GM18868 (cell line): ENCODE measurements around the gene SLC25A4.
"Not testable (repeated sequence)": the region's sequence is repeated elsewhere in the genome, so short reads cannot be mapped to it uniquely, and the experiment has no call there.

Experiments used
- ATAC-seq: cut with Tn5 transposase; IDR thresholded peaks from one replicate; pipeline ENCODE4 v1.9.1; 2021; ENCODE audit warnings: mild to moderate bottlenecking, moderate library complexity; ENCODE audit not compliant: unreplicated experiment

The SLC25A4 gene

DNA sequence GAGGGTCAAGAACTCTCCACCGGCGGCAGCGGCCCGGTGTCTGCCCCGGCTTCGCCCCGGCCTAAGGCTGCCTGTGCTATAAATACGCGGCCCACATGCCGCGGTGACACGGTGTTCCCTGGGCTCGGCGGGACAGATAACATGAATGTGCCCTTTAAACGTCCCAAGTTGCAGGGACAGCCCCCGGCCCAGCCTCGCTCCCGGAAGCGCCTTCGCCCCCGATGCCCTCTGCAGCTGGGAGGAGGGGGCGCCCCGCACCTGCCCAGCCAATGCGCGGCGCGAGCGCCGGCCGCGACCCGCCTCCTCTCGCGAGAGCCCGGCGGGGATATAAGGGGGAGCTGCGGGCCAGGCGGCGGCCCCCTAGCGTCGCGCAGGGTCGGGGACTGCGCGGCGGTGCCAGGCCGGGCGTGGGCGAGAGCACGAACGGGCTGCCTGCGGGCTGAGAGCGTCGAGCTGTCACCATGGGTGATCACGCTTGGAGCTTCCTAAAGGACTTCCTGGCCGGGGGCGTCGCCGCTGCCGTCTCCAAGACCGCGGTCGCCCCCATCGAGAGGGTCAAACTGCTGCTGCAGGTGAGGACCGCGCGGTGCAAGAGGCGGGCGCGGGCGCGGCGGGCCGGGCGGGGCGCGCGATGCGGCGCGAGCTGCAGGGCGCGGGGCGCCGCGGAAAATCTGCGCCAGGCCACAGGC lies at the start of gene SLC25A4:
Gene SLC25A4 (plus strand): TSS at position 355 of the 689 bp plus-strand sequence. CDS start 107 bp downstream, at position 462.
- peak; percentile 97 for ATAC-seq

DNA sequence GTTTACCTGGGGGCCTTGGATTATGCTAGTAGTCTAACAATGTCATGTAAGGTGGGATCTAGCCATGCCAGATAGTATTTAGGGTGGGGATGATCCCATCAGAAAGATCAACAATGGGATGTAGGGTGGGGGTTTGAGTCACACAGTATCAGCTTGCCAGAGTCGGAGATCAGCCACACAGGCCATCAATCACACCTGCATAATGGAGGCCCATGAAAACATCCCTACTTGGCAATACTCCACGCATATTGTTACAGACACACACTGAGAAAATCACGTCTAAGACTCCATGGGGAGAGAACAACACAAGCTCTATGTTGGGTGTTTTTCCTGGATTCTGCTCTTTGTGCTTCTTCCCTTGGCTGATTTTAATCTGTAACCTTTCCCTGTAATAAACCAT lies 49.5 kb upstream of the SLC25A4 start:
- no peak for ATAC-seq

DNA sequence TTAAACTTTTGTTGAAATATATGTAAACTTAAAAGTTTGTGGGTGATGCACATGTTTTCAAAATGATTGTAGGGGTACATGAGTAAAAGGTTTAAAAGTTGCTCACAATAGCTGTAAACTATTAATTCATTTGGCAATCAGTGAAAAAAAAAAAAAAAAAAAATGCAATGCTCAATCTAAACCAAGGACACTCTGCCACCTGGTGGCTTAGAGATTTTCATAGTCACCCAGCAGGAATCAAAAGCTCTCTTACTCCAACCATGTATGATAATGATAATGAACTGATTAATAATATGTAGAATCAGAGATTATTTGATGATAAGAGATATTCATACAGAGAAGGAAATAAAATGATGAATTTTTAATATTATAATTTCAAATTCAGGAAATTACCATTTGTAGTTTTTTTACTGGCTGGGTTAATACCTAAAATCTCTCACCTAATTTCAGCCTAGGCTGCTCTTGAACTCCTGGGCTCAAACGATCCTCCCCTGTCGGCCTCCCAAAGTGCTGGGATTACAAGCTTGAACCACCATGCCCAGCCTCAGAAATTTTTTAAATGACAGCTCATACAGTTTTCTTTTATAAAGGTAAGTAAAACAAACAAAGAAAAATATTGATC lies 46.9 kb upstream of the SLC25A4 start:
- ATAC-seq, result no peak

DNA sequence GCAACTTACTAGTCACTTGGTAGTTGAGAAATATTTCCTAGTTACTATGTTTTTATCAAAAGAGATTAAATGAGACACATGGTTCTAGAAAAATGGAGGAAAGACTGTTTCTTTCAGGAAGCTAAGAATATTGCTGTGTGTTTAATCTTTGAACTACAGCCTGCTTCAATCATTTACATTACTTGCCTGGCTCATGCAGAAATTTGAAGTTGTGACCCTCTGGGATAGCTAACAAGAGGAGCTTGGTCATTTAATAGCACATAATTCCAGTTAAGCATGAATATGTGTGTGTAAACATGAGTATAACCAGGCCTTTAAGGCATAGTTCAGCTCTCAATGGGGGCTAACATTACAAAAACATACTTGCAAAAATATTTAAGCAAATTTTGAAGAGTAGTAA lies 44.6 kb upstream of the SLC25A4 start:
- no peak for ATAC-seq

DNA sequence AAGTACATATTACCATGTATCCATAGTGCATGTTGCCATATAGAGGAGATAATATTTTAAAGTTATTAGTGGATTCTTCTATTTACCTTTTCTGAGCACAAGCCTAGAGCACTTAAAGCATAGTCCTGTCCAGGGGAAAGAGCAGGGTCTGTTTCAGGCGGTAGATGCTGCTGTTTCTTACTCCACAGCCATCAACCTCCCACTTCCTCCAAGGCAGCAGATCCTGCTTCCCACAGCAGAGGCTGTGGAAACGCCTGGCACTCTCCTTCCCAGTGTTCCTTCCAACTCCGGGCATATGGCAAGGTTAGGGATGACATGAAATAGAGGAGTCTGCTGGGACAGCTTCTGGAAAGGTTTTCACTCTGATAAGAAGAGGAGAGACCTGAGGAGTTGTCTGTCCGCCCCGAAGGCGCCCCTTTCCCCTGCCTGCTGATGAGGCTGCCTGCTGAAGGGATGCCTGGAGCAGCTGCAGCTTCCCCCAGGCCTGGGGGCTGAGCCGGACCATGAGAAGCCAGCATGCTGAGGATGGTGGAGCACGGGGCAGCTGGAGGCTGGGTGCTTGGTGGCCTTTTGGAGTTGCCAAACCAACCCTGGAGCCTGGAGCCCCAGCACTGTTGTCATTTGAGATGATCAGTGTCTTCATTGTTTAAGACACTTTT lies 43.9 kb upstream of the SLC25A4 start:
- no peak for ATAC-seq

DNA sequence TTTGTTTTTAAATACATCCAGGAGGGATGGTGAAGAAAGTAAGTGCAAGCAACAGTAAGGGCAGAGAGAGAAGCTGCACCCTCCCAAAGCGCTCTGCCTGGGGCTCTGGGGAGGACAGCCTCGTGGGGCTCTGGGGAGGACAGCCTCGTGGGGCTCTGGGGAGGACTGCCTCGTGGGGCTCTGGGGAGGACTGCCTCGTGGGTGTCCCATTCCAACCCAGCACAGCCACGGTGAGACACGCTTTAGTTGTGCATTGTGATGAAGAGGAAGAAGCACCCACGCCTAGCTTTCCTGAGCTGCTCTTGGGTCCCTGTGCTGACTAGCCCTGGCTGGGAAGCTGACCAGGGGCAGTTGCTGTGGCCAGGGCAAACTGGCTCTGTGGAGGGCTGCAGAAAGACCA lies 43.1 kb upstream of the SLC25A4 start:
- no peak for ATAC-seq

DNA sequence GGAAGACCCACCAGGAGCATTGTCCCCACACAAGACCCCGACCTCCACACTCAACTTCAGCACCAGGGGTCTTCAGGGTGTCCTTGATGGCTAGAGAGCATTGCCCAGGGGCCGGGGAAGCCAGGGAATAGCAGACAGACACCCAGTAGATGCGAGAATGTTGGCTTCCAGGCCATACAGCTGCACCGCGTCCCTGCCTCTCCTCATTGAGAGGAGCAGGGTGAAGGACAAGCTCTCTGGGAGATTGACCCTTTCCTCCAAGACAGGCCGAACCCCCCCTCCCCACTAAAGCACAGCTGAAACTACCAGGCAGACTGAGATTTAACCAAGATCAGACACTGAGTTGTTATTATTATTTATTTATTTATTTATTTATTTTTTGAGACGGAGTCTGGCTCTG lies 42.6 kb upstream of the SLC25A4 start:
- no peak for ATAC-seq

DNA sequence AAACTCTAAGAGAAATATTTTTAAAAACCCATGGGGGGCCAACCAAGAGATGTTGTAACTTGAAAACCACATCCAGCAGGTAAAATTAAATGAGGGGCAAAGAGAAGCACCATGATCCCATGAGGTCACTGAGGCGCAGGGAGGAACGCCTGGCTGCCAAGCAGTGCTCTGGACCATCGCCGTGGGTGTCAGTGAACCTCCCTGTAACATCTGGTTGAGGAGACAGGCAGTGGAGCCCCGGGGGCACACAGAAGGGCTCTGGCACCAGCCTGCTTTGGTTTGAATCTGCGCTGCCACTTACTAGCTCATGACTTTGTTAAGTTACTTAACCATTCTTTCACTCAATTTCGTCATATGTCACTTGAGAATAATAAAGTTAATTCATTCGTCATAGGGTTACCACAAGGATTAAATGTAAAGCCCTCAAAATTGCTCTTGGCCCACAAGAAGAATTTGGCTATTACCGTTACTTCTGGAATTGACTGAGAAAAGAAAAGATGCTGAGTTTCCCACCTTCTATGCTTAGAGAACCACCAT lies 41.6 kb upstream of the SLC25A4 start:
- ATAC-seq, result no peak

DNA sequence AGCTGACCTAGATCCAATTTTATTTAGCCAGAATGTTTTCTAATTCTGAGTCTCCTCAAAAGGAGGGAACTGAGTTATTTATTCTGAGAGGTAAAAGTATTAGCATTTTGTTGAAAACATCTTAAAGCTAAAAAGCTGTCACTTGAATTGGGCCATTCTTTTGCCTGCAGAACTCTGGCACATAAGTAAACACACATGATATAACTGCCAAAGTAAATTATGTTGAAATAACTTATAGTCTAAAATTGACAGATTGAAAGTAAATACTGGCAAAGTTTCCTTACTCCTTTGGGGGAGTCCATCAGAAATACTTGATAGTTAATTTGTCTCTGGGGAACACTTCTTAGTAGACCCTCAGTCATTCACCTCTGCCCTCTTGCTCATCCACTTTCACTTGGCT lies 38.3 kb upstream of the SLC25A4 start:
- ATAC-seq, result no peak

DNA sequence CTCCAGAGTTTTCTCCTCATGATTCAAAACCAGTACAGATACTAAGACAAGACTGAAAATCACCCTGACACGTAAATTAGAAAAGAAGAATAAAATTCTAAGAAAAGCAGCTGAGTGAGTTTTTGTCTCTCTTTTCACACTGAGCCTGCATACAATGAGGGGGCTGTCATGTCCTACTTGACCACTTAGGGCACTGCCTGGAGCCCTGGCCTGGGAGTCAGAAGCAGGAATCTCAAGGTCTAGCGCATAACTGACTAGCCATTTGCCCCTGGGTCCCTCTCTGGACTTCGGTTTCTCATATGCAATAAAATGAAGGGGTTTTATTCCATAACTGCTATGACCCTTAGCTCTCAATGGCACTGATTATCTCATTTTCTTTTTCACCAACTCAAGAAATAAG lies 36.7 kb upstream of the SLC25A4 start:
- no peak for ATAC-seq

DNA sequence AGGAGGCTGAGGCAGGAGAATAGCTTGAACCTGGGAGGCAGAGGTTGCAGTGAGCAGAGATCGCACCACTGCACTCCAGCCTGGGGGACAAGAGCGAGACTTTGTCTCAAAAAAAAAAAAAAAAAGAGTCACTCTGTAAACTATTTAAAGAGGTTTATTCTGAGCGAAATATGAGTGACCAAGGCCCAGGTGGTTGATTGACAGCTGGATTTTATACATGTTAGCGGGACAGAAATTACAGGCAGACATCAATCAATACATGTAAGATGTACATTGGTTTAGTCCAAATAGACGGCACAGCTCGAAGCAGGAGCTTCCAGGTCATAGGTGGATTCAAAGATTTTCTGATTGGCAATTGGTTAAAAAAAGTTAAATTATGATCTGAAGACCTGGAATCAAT lies 35.5 kb upstream of the SLC25A4 start:
- not testable (repeated sequence) for ATAC-seq

DNA sequence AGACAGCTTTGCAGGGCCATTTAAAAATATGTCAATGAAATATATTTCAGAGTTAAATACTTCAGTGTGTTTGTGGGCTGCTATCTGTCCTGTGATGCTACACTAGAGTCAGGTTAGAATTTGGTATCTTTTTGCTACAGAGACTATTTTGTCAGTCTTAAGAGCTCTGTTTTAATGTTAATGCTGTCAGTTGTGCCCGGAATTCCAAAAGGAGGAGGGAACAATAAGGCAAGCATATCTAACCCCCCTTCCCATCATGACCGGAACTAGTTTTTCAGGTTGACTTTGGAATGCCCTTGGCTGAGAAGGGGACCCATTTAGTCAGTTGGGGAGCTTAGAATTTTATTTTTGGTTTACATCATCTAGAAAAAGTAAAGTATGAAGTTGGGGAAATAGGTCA lies 34.9 kb upstream of the SLC25A4 start:
- no peak for ATAC-seq

DNA sequence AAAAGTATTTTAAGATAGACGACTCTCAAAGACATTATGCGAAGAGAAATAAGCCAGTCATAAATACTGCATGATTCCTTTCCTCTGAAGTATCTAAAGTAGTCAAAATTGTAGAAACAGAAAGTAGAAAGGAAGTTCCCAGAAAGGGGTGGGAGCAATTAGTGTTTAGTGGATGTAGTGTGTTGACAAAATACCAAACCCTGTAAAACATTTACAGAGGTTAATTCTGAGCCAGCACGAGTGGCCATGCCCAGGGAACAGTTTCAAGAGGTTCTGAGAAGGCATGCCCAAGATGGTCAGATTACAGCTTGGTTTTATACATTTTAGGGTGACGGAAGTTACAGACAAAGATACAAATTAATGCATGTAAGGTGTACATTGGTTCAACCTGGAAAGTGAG lies 34.4 kb upstream of the SLC25A4 start:
- ATAC-seq, result no peak

DNA sequence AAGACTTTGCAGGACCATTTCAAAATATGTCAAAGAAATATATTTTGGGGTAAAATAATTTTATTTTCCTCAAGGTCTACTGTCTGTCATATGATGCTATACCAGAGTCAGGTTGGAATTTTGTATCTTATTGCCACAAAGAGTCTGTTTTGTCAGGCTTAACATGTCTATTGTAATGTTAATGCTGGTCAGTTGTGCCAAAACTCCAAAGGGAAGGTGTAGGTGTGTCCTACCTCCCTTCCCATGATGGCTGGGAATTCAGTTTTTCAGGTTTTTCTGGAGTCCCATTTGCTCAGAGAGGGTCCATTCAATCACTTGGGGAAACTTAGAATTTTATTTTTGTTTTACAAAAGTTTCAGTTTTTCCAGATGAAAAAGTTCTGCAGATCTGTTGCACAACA lies 33.3 kb upstream of the SLC25A4 start:
- ATAC-seq, result no peak

DNA sequence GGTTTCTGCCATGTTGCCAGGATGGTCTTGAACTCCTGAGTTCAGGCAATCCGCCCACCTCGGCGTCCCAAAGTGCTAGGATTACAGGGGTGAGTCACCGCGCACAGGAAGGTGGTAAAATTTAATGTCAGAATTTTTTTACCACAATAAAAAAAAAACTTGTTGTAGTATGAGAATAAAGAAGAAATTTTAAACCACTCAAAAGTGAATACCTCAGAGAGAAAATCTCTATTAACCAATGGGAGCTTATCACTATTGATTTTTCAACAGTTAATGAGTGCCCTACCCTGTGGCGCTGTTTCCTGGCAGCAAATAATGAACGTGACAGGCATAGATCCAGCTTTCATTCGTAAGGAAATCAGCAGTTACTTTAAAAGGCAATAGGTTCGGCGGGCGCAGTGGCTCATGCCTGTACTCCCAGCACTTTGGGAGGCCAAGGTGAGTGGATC lies 32.7 kb upstream of the SLC25A4 start:
- no peak for ATAC-seq

DNA sequence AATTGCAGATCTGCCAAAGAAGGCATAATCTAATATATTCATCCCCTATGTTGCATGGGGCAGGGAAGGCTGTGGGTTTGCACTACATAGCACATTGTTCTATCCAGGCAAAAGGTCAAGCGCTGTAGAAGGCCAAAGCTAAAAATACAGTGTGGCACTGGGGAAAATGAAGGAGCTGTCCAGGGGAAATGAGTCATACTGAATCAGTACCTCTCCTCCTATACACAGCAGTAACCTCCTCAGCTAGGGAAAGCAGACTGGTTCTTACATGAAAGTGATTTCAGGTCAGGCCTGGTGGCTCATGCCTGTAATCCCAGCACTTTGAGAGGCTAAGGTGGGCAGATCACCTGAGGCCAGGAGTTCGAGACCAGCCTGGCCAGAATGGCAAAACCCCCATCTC lies 31.0 kb upstream of the SLC25A4 start:
- no peak for ATAC-seq

DNA sequence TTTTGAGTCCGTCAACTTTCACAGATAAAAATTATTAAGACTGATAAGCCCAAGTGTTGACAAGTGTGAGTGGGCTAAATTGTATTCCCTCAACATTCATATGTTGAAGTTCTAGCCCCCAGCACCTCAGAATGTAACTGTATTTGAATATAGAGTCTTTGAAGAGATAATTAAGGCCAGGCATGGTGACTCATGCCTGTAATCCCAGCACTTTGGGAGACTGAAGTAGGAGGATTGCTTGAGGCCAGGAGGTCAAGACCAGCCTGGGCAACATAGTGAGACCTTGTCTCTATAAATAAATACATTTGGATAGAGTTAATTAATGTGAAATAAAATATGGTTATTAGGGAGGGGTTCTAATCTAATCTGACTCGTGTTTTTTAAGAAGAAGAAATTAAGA lies 29.7 kb upstream of the SLC25A4 start:
- no peak for ATAC-seq

DNA sequence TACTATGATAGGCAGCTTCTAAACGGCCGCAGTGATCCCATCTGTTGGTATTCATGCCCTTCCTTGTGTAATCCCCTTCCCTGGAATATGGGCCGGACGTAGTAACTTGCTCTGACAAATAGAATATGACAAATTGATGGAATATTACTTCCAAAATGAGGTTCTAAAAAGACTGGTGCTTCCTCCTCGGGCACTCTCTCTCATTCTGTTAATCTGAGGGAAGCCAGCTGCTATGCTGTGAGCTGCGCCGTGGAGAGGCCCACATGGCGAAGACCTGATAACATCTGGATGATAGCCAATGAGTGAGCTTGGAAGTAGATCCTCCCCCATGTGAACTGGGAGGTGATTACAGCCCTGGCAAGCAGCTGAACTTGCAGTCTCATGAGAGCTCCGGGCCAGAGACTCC lies 27.2 kb upstream of the SLC25A4 start:
- no peak for ATAC-seq

DNA sequence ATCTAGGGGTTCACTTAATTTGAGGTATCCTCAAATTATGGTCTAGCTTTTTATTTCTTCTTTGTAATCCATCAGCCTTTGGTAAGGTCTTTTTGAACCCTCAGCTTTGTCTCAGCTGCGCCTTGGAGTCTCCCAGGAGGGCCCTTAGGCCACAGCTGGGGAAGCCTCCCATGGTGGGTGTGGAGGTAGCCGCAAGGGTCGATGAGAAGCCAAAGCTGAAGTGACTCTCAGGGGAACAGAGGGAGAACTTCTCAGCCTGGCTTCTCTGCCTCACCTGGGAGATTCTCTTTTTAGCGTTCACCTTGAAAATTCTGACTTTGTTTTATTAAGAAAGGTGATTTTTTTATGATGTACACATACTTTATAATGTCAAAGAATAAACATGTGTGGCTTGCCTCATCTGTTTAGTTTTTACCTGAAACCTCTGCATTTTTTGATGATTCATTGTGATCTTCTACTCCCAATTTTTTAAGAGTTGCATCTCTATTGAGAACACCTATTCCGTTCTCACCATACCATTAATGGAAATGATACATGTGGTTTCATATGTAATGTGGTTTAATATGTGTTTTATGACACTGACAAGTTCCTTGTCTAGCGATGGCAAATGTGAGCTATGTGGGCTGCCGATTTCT lies 25.6 kb upstream of the SLC25A4 start:
- ATAC-seq, result no peak

DNA sequence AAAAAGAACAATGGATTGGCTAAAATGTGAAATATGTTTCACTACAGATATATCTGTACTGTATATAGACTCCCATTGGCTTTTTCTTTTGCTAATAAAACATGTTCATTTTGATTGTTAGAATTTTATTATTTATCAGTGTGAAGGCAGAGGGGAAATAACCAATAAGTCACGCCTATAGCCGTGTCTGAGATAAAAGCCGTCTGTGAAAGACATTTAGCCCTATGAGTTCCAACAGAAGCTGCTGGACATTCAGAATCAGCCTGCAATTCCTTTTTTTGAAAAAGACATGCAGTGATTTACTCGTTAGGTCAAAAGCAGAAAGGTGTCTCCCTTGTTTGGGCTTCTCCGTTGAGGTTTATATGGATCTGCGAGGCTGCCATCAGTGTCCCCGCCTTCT lies 24.2 kb upstream of the SLC25A4 start:
- ATAC-seq, result no peak

DNA sequence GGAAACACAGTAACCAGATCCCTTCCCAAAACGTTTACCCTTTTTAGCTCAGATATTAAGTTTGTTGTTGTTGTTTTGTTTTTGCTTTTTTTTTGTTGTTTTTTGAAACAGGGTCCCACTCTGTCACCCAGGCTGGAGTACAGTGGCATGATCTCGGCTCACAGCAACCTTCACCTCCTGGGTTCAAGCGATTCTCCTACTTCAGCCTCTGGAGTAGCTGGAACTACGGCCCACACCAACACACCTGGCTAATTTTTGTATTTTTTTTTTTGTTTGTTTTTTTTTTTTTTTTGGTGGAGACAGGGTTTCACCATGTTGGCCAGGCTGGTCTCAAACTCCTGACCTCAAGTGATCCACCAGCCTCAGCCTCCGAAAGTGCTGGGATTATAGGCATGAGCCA lies 23.6 kb upstream of the SLC25A4 start:
- ATAC-seq, result not testable (repeated sequence)
